Suppressor macrophage (primary cell): ENCODE results near the gene ANO8.

Source experiments
- DNase-seq, 4 experiments: peaks; one replicate each; pipeline ENCODE4 v3.0.0-alpha.2; 2020 to 2022

The ANO8 gene

GRCh38 chr19:17328517-17329365 is 5.9 kb downstream of the ANO8 start:
- no peak for DNase-seq

GRCh38 chr19:17327654-17328516 is 6.8 kb downstream of the ANO8 start:
- DNase-seq = peak; percentile 40 to 73 (median 58)

- DNase-seq = no peak
Measured at GRCh38 chr19:17327068-17327653, 7.5 kb downstream of the ANO8 start.

DNA sequence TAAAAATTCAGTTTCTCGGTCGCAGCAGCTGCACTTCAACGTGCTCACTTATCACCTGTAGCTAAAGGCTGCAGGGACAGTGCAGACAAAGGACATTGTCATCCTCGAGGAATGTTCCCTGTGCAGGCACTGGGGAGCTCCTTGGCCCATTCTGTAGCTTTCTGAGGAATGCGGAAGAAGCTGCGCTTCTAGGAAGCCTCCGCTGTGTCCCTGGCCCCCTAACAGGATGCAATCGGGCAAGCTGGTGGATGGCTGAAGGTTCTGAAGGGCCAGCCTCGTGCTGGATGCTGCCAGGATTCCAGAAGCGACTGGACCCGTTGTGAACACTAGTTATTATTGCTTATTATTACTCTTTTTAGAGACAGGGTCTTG is 8.1 kb downstream of the ANO8 start:
- DNase-seq = no peak

DNA sequence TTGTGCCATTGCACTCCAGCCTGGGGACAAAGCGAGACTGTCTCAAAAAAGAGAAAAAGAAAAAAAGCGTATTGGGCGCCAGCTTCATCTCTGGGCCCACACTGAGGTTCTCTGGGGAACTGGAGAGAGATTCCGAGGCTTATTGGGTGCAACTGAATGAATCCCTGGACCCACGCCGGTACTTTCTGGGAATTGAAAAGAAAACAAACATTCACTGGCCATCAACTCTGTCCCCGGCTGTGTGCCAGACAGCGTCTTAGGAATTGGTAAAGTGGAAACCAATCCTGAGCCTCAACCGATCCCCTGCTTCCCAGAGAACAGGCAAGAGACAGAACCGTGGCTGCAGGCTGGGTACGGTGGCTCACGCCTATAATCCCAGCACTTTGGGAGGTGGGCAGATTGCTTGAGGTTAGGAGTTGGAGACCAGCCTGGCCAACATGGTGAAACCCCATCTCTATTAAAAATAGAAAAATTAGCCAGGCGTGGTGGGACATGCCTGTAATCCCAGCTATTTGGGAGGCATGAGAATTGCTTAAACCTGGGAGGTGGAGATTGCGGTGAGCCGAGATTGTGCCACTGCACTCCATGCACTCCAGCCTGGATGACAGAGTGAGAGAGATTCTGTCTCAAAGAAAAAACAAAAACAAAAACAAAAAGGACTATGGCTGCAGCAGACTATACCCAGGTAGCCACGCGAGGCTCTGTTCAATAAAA is 8.6 kb downstream of the ANO8 start:
- no peak for DNase-seq

GRCh38 chr19:17325133-17325532 is 9.5 kb downstream of the ANO8 start:
- DNase-seq = no peak

DNA sequence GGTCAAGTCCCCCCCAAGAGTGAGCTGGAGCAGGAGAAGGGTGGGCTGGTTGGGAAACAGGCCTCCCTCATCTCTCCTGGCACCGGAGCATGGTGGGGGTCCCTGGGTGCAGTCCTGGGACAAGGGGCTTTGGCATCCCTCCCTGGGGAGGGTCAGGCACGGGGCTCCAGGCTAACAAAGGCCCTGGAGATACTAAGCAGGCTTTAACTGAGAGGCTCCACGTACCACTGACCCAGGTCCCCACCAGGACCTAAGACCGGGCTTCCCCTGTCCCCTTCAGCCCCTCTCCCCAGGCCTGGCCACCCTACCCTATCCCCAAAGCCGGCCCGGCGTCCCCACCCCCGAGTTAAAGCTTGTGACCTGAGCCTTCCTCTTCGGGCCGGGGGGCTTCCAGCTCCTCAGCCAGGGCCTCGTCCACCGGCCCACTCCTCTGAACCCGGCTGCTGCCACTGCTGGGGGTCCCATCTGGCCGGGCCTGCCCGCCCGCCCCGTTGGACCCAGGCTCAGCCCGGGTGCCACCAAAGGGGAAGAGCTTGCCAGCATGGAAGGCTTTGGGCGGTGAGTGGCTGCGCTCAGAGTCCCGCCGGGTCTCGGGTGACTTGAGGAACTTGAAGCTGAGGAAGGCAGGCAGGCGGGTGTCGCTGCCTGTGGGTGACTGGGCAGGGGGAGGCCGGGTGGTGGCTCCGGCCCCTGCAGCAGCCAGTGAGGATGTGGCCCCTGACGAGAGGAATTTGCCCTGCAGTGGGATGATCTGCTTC is 10.1 kb downstream of the ANO8 start:
- DNase-seq = no peak

DNA sequence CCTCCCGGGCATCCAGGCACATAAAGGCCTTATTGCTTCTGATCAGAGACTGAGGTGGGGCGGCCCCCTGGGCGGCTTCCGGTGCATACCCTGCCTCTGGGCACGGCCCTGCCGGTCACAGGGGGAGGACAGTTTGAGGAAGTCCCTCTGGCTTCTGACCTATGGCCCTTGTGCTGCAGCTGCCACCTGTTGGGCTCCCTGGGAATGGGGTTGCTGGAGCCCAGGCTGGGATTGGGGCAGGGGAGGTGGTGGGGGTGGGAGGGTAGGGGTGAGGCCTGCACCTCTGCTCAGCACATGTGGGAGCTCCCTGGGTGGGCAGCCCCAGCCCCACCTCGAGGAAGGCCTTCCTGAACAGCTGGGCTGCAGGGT is 10.7 kb downstream of the ANO8 start:
- peak; percentile 55 to 84 (median 66) for DNase-seq

GRCh38 chr19:17323300-17323963 is 11.2 kb downstream of the ANO8 start:
- DNase-seq = peak in 1 of 4 experiments; percentile 46

DNA sequence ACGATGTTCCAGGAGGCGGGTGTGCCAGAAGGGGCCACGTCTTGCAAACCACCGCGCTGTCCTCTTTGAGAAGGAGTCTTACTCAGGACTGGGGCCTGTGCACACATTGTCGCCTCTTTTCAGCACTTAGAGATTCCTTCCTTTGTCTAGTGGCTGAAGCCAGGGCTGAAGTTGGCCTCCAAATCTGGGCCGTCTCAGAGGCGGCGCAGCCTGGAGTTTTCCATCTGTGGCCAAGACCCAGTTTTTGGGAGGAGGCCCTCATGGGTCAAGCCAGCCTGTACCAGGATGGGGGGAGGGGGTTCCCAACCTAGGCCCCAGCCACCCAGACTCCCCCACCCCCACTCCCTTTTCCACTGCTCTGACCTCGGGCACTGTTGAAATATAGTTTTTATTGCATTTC is 11.8 kb downstream of the ANO8 start:
- no peak for DNase-seq

GRCh38 chr19:17321655-17322489 is 12.8 kb downstream of the ANO8 start:
- DNase-seq = no peak

GRCh38 chr19:17320435-17320834 is 14.2 kb downstream of the ANO8 start:
- DNase-seq = no peak

DNA sequence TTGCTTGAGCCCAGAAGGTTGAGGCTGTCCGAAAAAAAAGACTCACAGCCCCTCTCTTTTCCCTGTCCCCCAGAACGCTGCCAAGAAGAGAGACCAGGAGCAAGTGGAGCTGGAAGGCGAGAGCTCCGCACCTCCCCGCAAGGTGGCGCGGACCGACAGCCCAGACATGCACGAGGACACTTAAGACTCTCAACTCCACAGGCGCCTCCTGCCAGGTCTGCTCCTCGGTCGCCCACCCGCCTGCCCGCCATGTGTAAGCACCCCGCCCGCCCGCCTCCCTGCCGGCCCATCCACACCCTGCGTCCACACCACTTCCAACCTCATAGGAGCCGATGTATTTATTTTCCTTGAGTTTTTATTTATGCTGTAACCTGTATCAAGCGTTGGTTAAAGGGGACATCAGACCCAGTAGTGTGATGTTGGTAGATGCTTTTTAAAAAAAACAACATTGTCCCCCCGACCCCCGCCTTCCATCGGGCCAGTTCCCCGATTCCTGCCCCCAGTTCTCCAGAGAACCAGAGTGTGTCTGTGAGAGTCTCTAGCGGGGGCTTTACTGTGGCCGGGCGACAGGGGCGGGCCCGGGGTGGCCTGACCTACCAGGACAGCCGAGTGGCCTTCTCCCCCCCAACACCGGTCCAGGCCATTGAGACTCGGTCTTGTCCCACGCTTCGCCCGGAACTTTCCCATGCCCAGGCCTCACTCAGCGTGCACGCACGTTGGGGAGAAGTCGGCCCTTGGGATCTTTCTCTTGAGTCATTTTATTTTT is 15.0 kb downstream of the ANO8 start:
- DNase-seq = no peak

DNA sequence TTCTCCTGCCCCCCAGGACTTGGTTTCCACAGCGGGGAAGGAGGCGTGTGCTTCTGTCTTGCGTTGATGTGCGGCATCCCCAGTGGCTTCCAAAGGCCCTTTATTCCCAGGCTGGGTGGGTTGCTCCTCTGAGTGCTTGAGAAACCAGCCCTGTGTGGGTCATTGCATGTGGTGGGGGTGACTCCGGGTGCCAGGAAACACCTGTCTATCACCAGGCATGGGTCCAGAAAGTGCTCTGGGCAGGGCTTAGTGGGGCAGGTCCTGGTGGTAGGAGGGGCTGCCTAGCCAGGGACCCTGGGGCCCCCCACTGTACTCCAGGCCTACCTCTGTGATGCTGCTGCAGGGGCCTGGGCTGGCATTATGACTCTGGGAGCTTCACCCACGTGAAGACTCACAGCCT is 15.7 kb downstream of the ANO8 start:
- no peak for DNase-seq

DNA sequence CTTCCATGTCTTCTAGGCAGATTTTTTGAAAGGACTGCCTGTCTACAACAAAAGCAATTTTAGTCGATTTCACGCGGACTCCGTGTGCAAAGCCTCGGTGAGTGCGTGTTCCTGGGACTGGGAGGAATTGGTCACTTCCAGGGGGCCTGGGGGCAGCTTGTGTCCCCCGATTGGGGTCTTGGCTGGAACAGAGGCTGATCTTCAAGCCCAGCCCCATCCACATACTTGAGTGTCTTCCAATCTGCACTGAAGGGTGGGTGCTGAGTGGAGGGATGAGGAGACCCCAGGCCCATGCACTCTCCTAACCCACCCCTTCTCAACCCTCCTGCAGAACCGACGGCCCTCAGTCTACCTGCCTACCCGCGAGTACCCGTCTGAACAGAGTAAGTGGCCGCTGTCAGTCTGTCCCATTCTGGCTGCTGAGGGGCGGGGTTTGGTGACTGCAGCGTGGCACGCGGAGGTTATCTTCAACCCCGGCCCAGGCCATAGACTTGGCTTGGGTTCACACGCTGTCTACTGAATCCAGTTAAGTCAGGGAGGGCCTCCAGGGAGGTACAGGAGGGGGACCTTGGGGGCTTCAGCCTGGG is 20.6 kb downstream of the ANO8 start:
- no peak for DNase-seq

- DNase-seq = no peak
Measured at GRCh38 chr19:17312189-17313113, 22.2 kb downstream of the ANO8 start.

- no peak for DNase-seq
Measured at GRCh38 chr19:17311455-17312188, 23.0 kb downstream of the ANO8 start.
